ENCODE data around the gene ZNF207. TPM values are rescaled to one million over a fixed set of nuclear protein-coding genes. Genes with fewer than 3 reads are reported as not detected.
"Not testable (repeated sequence)": the region's sequence is repeated elsewhere in the genome, so short reads cannot be mapped to it uniquely, and the experiment has no call there.

Gene ZNF207
- total RNA-seq, 1 donor from 2014 or later = 157 TPM

DNA sequence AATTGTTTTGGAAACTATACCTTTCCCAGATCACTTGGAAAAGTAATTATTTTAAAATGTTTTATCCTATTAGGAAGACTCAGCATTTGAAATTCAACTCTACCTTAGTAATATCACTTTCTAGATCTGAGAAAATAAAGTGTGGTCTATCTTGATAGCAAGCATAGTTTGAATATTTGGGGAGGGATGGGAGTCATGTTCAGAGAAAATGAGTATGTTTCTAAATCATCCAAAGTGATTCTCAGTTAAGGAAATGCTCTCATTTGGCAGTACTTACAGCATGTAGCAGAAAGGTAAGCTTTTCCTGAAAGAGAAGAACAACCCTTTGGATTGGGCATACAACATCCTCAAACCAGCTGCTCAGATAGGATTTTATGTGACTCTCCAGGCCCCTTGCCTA lies 14.9 kb upstream of the ZNF207 start:
- DNase-seq (ENCODE audit: low spot score) = no peak

DNA sequence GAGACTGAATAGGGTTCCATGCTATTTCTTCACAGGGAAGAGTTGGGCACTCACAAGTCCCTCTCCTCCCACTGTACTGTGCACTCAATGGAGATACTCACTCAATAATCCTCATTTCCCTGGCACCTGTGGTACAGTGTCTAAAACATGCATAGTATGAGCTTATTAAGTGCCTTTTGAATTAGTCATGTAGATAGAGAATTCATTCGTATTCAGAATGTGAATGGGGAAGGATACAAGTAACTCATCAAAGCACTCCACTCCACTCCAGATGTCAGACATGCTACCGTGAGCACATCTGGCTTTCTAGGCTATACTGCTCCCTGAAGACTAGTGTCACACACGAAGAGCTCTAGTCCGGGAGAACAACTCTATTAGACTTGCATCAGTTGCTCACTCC lies 14.3 kb upstream of the ZNF207 start:
- DNase-seq (ENCODE audit: low spot score) = no peak

DNA sequence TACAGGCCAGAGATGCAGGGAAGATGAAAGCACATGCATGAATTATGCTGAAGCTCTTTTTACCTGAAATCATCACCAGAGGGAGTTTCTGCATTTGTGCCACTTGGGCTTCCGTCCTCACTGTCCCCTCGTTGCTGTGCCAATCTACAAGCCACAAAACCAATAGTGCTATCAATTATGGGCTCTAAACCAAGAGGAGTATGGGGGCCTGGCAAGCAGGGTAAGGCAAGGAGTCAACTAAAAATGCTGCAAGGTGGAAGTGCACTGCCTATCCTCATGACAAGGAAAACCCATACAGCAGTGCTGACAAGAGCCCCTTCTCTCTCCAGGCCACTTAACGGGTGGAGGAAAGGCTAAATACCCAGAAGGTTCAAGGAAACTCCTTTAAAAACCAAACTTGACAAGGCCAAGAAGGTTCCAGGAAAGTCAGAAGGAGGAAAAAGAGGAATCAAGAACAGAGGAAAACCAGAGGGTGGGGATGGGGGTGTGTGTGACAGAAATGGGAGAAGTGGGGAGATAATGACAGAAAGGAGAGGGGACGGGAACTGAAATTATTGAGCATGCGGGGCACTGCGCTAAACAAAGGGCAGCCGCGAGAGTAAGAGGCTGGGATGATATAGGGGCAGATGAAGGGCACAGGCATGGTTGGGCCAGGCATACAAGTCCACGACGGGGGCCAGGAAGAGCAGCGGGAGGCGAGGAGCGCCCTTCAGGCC lies 8.7 kb upstream of the ZNF207 start:
- DNase-seq (ENCODE audit: low spot score) = no peak

DNA sequence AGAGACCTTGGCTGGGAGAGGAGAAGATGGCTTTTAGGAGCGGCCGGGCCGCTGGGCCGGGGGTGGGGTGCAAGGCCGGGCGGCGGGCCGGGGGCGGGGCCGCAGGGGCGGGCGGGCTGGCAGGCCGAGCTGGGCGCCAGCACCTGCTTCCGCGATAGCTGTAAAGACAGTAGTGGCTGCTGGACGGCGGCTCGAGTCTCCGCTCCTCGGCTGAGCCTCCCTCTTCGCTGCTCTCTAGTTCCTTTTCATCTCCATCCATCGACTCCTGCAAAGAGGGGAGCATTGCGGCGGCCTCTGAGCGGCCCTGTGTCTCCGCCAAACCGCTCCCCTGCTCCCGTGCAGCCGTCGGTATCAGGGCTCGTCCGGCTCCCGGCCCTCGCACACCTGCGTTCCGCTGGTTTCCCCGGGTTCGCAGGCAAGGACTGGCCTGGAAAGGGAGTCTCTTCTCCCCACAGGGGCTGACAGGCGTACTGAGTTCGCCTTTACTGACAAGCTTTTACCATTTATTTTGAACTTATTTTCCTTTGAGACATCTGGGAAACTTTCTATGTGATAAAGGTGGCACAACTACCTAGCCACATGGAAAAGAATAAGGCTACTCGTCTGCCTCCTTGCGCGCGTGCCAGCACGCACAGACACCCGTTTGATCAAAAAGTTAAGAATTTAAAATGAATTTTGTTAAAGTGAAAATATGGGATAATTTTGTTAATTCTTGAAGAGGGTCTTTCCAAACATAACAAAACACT lies 7.9 kb upstream of the ZNF207 start, which contains the start of gene C17orf75:
Gene C17orf75 (minus strand): TSS at position 317 of the 746 bp plus-strand sequence. CDS start 34 bp downstream, at position 283.
- peak; percentile 92 for DNase-seq (ENCODE audit: low spot score)

DNA sequence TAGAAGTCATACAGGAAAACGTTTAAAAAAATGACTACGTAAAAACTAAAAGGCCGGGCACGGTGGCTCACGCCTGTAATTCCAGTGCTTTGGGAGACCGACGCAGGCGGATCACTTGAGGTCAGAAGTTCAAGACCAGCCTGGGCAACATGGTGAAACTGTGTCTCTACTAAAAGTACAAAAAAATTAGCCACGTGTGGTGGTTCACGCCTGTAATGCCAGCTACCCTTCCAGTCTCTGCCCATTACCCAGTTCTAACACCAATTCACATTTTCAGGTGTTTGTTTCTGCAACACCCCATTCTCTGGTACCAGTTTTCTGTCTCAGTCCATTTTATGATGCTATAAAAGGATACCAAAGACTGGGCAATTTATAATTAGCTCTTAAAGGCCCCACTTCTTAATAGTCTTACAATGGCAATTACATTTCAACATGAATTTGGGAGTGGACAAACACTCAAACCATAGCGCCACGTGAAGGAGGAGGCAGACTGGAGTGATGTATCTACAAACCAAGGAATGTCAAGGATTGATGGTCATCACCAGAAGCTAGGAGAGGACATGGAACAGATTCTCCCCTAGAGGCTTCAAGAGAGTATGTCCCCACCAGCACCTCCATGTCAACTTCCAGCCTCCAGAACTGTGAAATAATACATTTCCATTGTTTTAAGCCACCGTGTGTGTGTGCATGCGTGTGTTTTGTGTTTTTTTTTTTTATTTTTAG lies 7.2 kb upstream of the ZNF207 start:
- no peak for DNase-seq (ENCODE audit: low spot score)

DNA sequence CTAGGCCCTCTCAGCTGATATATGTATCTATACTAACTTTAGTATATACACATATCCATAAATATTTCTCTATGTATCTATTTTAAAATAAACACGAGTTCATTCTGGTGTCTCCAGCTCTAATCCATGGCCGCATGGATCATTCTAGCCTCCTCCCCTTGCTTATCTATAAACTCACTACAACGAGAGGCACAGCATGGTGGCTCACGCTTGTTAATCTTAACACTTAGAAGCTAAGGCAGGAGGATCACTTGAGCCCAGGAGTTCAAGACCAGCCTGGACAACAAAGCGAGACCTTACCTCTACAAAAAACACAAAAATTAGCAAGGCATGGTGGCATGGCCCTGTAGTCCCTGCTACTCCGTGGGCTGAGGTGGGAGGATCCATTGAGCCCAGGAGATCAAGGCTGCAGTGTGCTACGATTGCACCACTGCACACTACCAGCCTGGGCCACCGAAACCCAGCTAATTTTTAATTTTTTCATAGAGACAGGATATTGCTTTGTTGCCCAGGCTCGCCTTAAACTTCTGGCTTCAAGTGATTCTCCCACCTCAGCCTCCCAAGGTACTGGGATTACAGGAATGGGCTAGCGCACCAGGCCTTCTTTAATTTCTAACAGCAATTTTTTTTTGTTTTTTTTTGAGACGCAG lies 3.9 kb upstream of the ZNF207 start:
- DNase-seq (ENCODE audit: low spot score) = no peak

DNA sequence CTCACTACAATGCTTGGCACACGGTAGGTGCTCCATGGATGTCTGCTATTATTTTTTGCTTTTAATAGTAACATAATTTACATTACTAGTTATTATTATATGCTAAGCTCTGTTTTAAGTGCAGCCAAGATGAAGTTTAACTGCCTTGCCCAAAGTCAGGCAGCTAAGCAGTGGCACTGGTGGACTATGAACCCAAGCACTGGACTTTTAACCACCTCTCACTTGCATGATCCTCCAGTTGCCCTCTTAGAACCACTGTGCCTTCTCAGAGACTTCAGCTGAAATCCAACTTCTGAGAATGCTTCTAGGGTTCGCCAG lies 1.5 kb upstream of the ZNF207 start:
- no peak for DNase-seq (ENCODE audit: low spot score)

DNA sequence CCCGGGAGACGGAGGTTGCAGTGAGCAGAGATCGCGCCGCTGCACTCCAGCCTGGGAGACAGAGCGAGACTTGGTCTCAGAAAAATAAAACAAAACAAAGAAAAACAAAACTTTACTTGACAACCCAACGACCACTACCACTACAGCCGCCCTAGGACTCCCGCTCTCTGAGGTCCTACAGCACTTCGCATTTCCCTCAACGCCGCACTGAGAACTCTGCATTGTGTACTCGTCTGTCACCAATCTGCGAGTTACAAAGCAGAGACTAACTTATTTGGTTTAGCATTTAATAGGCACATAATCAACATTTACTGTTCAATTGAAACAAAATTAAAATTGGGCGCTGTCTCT lies 479 bp upstream of the ZNF207 start:
- no peak for DNase-seq (ENCODE audit: low spot score)

DNA sequence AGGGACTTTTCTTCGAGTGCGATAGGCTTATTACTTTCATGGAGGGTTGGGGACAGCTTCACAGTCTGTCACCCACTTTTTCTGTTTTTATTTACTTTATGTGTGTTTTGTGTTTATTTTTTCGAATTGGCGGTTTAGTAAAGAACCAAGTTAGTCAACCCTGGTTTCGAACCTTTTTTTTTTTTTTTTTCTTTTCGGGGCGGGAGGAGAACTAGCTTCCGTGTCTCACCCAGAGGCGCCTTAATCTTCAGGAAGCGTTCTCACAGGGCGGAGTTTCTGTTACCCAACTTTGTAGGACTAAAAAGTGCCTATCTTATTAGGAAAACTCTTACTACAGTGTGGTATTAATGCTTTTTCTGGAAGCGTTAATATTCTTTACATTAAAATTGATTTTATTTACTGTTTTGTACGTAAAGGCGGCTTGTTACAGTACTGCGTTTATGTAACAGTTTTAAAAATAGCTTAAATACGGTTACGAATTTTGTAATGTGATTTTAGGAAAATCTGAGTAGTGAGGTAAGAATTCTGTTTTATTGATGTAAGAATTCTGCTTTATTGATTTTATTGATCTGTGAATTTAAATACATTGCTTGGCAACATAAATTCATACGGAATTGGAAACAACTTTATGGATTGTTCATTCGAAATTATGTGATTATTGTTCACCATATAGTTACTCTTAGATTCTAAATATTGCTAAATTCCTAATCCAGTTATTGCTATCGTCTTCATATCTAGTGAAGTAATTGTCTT lies 885 bp downstream of the ZNF207 start:
- no peak for DNase-seq (ENCODE audit: low spot score)

DNA sequence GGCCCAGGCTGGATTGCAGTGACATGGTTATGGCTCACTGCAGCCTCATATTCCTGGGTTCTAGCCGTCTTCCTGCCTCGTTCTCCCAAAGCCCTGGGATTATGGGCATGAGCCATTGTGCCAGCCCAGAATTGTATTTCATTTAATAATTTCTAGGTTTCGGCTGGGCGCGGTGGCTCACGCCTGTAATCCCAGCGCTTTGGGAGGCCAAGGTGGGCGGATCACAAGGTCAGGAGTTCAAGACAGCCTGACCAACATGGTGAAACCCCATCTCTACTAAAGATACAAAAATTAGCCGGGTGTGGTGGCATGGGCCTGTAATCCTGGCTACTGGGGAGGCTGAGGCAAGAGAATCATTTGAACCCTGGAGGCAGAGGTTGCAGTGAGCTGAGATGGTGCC lies 2.8 kb downstream of the ZNF207 start:
- DNase-seq (ENCODE audit: low spot score) = not testable (repeated sequence)

DNA sequence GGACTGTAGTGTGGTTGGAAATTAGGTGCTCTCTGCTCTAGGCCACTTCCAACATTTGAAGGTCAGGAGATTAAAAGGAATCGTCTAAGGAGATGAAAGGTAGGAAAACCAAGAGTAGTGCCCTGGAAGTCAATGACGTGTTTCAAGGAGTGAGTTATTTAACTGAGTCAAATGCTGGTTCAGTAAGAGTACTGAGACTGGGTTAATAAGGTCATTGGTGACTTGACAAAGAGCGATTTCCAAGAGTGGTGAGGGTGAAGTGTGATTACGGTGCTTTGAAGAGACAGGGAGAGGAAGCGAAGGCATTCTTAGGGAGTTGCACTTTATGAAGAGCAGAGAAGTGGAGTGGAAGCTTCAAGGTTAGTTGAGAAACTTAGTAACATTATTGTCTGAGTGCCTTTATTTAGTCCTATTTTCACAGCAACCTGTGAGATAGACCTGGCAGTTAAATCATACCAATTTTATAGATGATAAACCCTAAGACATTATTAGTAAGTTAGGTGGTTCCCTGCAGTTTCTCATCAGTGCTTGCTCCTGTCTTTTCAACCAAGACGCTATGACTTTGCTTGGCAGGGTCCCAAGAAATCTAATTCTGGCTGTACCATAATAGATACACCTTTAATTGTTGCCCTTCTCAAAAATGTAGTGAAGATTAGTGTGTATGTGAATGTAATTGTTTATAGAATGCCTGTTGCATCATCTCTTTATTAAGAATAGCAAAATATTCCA lies 5.9 kb downstream of the ZNF207 start:
- no peak for DNase-seq (ENCODE audit: low spot score)

DNA sequence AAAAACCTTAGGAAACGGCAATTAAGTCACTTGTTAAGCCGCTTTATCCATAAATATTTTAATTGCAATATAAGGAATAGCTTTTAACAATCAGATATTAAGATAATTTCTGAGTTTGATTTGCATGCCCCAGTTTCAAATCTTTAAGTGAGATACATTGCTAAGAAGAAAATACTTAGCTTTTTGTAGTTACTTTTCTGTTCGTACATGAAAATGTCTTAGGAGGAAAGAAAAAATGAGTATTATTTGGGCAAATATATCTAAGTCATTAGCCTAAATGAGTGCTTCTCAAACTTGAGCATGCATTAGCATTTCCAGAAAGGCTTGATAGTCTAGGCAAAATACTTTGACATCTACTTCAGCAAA lies 6.4 kb downstream of the ZNF207 start:
- no peak for DNase-seq (ENCODE audit: low spot score)

DNA sequence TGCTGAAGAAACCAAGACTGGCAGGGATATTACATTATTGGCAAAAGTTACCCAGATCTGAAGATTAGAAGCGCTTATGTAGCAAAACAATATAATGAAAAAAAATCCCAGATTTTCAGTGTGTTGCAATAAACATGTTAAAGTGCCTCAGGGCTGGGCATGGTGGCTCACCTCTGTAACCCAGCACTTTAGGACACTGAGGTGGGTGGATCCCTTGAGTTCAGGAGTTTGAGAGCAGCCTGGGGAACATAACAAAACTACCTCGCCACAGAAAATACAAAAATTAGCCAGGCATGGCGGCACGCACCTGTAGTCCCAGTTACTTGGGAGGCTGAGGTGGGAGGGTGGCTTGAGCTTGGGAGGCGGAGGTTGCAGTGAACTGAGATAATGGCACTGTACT lies 6.8 kb downstream of the ZNF207 start:
- no peak for DNase-seq (ENCODE audit: low spot score)

DNA sequence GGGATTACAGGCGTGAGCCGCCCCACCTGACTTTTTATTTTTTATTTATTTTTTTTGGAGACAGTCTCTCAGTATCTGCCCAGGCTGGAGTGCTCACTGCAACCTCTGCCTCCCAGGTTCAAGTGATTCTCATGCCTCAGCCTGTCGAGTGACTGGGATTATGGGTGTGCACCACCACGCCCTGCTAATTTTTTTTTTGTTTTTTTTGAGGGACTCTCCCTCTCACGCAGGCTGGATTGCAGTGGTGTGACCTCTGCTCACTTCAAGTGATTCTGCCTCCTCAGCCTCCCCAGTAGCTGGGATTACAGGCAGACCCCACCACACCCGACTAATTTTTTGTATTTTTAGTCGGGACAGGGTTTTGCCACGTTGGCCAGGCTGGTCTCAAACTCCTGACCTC lies 7.7 kb downstream of the ZNF207 start:
- DNase-seq (ENCODE audit: low spot score) = no peak

DNA sequence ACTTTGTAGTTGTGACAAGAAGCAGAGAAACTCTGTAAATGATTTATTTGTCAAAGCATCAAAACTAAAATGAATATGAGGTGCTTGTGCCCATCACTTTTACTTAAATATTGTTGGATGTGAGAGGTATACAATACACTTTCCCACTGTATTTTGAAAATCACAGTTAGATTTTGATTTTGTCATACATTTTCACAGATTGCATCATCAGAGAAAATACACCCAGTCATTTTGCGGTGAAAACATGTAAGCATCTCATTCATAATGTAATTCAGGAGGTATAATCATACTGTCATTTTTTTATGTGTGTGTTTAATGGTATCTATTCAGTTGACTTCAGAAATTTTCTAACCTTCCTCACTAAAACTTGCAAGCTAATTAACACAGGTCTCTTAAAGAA lies 11.3 kb downstream of the ZNF207 start:
- no peak for DNase-seq (ENCODE audit: low spot score)

DNA sequence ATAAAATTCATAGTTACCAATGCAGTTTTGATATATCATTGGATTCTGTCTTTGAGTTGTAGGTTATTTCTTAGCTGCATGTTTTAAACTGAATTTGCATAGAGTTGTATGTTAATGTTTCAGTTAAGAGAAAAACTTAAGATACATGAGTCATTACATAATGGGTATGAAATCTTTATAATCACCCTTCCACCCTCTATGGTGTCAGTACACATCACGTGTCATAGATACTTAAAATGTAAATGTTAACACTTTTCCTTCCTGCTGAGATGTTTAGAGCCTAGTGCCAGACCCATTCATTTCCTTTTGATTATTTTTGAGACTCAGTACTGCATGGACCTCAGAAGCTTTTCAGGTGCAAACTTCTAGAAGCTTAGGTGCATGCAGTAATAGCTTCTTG lies 20.5 kb downstream of the ZNF207 start:
- DNase-seq (ENCODE audit: low spot score) = no peak

DNA sequence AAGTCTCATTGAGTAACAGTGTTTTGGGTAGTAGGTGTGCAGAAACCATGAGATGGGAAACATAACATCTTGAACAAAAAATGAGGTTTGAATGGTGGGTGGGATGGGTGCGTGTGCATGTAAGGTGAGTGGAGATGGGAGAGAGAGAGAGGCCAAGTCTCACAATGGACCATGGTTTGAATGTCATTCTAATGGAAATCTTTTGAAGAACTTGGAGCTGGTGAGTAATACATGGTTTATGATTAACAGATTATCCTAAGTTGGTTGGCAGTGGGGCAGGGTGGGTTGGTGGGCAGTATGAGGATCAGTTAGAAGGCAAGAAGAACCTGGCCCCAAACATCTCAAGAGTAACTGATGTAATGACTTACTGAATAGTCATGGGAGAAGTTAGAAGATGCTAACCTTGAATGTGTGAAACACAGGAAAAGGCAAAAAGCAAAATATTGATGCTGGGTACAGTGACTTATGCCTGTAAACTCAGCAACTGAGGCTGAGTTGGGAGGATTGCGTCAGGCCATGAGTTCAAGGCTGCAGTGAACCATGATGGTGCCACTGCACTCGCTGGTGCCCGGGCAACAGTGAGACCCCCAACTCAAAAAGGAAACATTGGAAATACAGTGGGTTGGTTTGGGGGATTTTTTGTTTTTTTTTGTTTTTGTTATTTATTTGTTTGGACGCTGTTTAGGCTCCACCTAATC lies 32.7 kb downstream of the ZNF207 start:
- no peak for DNase-seq (ENCODE audit: low spot score)

DNA sequence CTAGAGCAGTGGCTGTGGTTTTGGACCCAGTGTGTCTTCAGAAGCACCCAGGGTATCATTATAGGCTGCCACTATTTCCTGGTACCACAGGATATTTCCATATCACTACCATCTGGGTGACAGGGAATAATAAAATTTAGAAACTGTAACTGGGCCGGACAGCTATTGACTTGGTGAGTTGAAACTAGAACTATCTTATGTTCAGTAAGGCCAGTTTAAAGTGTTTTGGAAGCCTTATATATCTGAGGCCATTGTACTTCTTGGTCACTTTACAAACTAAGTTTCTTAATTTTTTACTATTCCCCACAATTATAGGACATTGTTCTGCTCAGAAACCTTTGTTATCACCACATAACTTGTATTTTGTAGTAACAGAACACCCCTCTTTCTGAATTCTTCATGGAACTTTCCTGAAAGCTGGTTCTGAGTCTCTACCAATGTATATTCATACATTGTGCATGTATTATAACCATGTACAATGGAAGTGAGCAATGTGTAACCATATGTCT lies 34.0 kb downstream of the ZNF207 start:
- no peak for DNase-seq (ENCODE audit: low spot score)

DNA sequence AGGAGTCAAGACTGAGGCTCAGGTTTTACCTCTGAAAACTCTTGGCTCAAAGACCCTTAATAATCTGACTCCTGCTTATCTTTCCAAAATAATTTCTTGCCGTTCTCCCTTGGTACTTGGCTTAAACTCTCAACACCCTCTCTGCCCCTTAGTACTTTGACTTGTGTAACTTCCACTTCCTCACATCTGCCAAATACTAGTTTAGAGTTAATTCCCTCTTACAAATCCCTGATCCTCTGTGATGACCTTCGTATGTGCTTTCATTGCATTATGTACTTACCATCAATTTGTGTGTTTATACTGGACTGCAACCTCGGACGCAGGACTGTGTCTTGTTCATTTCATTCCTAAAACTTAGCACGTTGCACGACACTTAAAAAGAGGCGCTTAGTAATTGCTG lies 35.2 kb downstream of the ZNF207 start:
- no peak for DNase-seq (ENCODE audit: low spot score)

DNA sequence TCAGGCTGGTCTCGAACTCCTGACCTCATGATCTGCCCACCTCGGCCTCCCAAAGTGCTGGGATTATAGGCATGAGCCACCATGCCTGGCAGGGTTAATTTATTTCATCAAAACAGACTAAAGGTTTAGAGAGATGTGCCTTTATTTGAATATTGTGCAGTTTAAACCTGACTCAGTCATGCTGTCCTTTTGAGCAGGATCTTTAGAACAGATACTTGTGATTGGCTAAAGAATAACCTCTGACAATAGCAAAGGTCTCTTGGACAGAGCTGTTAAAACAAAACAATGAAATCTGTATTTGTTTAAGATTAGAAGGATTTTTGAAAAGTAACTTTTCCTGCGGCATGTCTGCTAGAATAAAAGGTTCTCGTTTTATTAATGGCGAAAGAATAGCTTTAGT lies 36.0 kb downstream of the ZNF207 start:
- no peak for DNase-seq (ENCODE audit: low spot score)
